NB4 (cell line): ENCODE data around the gene SRGAP3.

Experiments
- DNase-seq: peaks from one replicate; pipeline ENCODE4 v3.0.0; 2010; ENCODE audit warnings: low read depth
- H3K4me3 ChIP-seq: one replicate; pipeline ENCODE4 v1.5.1; 2011; ENCODE audit warnings: mild to moderate bottlenecking, low read depth, low read length, moderate library complexity
- CTCF ChIP-seq: IDR thresholded peaks from one replicate; pipeline ENCODE4 v1.5.1; 2012; ENCODE audit warnings: low read depth, low read length
- MYC ChIP-seq: IDR thresholded peaks from 2 replicates; pipeline ENCODE4 v1.6.1; 2011; ENCODE audit warnings: low read depth, low read length
- POLR2A ChIP-seq: IDR thresholded peaks from 2 replicates; pipeline ENCODE4 v1.6.1; 2011; ENCODE audit warnings: mild to moderate bottlenecking; ENCODE audit not compliant: insufficient read length; ENCODE audit errors: extremely low read depth
- TF ChIP-seq, protein P1 (sequence below): IDR thresholded peaks from 2 replicates; pipeline ENCODE4 v1.6.1; 2011; ENCODE audit warnings: low read depth, low read length

The SRGAP3 gene

DNA sequence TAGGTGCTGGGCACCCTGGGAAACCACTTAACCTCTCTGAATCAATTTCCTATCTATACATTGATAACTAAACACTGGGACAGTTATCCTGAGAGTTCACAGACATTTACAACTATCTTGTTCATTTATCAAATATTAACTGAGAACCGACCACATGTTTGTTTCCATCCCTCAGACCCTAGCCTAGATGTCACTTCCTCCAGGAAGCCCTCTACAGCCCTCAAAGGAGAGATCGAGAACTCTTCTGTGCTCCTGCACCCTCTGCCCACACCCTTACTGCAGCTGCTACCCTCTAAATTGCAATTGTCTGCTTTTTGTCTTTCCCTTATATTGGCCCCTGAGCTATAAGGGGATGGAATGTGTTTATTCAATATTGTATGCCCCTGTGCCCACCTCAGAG lies 46.1 kb downstream of the SRGAP3 start:
- TF ChIP-seq, protein P1, sequence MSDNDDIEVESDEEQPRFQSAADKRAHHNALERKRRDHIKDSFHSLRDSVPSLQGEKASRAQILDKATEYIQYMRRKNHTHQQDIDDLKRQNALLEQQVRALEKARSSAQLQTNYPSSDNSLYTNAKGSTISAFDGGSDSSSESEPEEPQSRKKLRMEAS, result no peak
- no peak for TF ChIP-seq MYC
- no peak for TF ChIP-seq POLR2A
- no peak for TF ChIP-seq CTCF
- DNase-seq, result no peak
- no peak overlapping the region for H3K4me3 ChIP-seq

DNA sequence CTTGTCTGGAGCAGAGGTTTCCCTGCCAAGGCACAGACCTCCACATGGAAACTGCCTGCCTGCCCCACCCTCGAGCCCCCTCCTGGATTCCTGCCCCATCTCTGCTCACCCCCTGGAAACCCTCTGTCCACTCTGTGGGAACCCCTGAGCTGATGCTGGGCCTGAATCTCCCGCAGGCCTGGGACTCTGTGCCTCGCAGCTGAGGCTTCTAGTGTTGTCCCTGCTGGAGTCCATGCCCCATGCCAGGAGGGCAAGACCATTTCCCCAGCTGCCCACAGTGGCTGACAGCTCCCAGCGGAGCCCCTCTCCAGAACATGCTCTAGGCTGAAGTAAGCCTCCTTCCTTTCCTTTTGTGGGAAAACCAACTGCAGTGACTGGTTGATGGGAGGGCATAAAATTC lies 46.9 kb downstream of the SRGAP3 start:
- H3K4me3 ChIP-seq, result no peak overlapping the region
- DNase-seq, result no peak
- no peak for TF ChIP-seq CTCF
- TF ChIP-seq, protein P1, result no peak
- TF ChIP-seq POLR2A, result no peak
- TF ChIP-seq MYC, result no peak

DNA sequence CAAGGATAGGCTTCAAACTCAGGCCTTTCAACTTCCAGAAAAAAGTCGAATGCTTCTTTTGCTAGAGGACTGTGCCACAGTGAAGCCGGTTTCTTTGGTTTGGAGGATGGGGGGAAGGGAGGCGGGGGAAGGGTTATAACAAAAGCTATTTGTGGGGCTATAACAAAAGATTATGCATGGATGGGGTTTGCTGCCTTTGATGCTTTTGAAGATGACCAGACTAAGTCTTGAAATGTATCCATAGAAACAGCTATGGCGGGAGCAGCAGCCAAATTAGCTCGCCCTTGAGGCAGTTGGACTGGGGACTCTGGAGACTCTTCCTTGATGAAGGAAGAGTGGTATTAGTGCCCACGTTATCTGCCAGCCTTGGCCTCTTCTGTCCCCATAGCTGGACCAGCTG lies 47.5 kb downstream of the SRGAP3 start:
- no peak for DNase-seq
- TF ChIP-seq CTCF (no peak), MYC (no peak), POLR2A (no peak)
- TF ChIP-seq, protein P1, result no peak
- H3K4me3 ChIP-seq, result no peak overlapping the region

DNA sequence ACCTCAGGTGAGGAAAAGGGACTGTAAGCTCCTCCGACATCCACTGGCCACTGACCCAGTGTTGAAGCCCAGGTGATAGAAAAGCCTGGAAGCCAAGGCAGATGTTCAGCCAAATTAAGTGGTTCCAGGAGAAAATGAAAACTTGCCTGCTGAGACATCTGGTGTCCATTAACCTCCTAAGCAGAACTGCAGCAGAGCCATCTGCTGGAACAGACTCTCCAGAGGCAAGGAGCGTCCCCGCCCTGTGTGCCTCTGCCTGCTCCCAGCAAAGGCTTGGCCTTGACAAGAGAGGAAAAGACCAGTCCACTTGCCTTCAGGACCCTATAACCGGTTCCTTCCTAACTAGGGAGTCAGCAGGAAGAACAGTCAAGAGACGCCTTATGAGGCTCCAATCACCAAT lies 48.2 kb downstream of the SRGAP3 start:
- H3K4me3 ChIP-seq, result no peak overlapping the region

GRCh38 chr3:9199775-9200174 lies 49.7 kb downstream of the SRGAP3 start:
- H3K4me3 ChIP-seq, result no peak overlapping the region
- no peak for DNase-seq
- TF ChIP-seq CTCF (no peak), MYC (no peak), POLR2A (no peak)
- TF ChIP-seq, protein P1, result no peak

More for the DNA sequence above, 48.2 kb downstream of the SRGAP3 start:
- DNase-seq, result no peak
- TF ChIP-seq POLR2A (no peak), CTCF (no peak), MYC (no peak)
- TF ChIP-seq, protein P1, result no peak

DNA sequence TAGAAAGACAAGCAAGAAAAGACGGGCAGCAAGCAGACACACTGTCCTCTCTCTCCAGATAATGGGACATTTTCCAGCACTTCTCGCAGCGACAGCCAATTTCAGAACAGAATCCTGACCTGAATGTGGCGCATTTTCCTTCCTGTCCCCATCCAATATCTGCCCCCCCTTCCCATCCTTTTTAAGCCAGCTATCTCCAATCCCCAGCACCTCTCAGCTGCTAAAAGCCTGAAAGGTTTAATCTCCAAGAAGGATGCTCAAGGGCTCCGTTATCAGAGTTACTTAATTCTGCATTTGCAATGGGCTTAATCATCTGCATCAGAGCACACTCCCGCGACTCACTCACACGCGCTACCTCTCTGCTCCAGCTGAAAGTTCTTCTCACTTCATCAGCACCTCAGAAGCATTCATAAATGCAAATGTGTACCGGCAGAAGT lies 50.5 kb downstream of the SRGAP3 start:
- no peak overlapping the region for H3K4me3 ChIP-seq
- no peak for DNase-seq
- TF ChIP-seq POLR2A (no peak), CTCF (no peak), MYC (no peak)
- TF ChIP-seq, protein P1, result no peak
